T-cell (primary cell): ENCODE data around the gene PPP1R26. TPM values are rescaled to one million over a fixed set of nuclear protein-coding genes. Genes with fewer than 3 reads are reported as not detected.

Experiments
- ATAC-seq, 4 experiments: fragments of 200-7000 bp in 3 of 4; fragments of 150-1000 bp in 1 of 4; cut with Tn5 transposase; replicated peaks in 1 of 4; 1 replicate in 3 of 4; 2 replicates in 1 of 4; pipeline ENCODE4 v1.10.0; 2021; ENCODE audit warnings: moderate library complexity in 3 of 4, mild to moderate bottlenecking in 2 of 4, moderate number of reproducible peaks in 1 of 4
- CTCF ChIA-PET, 2 donors: fragments of 300-600 bp; sonication (Branson Sonifier 250); formaldehyde crosslinking; loops; one replicate each; lab custom pipeline; 2022; ENCODE audit warnings: antibody characterized with exemption in 2 of 2; lab: Charles Lee
- POLR2A ChIA-PET, 2 donors: fragments of 300-600 bp; sonication (Branson Sonifier 250); formaldehyde crosslinking; loops; one replicate each; lab custom pipeline; 2022; ENCODE audit warnings: antibody characterized with exemption in 2 of 2; lab: Charles Lee
- DNase-seq, 35 experiments: peaks; one replicate each; pipeline versions ENCODE4 v3.0.0 to v3.0.0-alpha.2; 2013 to 2023
- H3K27ac ChIP-seq: one replicate; pipeline ENCODE4 v1.5.1; 2013; ENCODE audit warnings: low read length
- H3K27me3 ChIP-seq, 2 experiments: replicated peaks in 1 of 2; 1 replicate in 1 of 2; 2 replicates in 1 of 2; pipeline versions ENCODE4 v1.6.1 to v1.7.0; 2013; ENCODE audit warnings: low read length in 1 of 2, mixed read lengths in 1 of 2; ENCODE audit not compliant: control insufficient read depth in 2 of 2, insufficient read depth in 2 of 2; ENCODE audit errors: extremely low read depth in 1 of 2
- H3K36me3 ChIP-seq, 2 donors: 1 replicate in 1 of 2; 2 replicates in 1 of 2; pipeline versions ENCODE4 v1.6.1 to v1.7.0; 2013; ENCODE audit warnings: low read length in 1 of 2; ENCODE audit not compliant: control insufficient read depth in 2 of 2, insufficient read depth in 1 of 2; ENCODE audit errors: extremely low read depth in 1 of 2
- H3K4me1 ChIP-seq, 2 experiments: 1 replicate in 1 of 2; 2 replicates in 1 of 2; pipeline versions ENCODE4 v1.6.1 to v1.7.0; 2013; ENCODE audit warnings: low read length in 2 of 2, mixed read lengths in 1 of 2; ENCODE audit not compliant: insufficient read depth in 2 of 2, control insufficient read depth in 1 of 2; ENCODE audit errors: extremely low read depth in 1 of 2
- H3K4me3 ChIP-seq, 2 donors: 1 replicate in 1 of 2; 2 replicates in 1 of 2; pipeline versions ENCODE4 v1.5.1 to v1.7.0; 2013; ENCODE audit warnings: mild to moderate bottlenecking in 2 of 2, low read length in 1 of 2, moderate library complexity in 1 of 2; ENCODE audit not compliant: control insufficient read depth in 1 of 2; ENCODE audit errors: extremely low read depth in 1 of 2
- H3K9me3 ChIP-seq: 2 replicates; pipeline ENCODE4 v1.7.0; 2013
- H3K27ac Mint-ChIP-seq, 2 donors: one replicate each; pipeline ENCODE4 v1.8.0; 2020 to 2021; ENCODE audit warnings: mild to moderate bottlenecking in 2 of 2, mixed read lengths in 2 of 2
- H3K27me3 Mint-ChIP-seq, 2 donors: one replicate each; pipeline ENCODE4 v1.8.0; 2021 to 2022; ENCODE audit warnings: mixed read lengths in 2 of 2
- H3K36me3 Mint-ChIP-seq: one replicate; pipeline ENCODE4 v1.8.0; 2021; ENCODE audit warnings: mixed read lengths
- H3K4me1 Mint-ChIP-seq, 3 donors: one replicate each; pipeline ENCODE4 v1.8.0; 2020 to 2022; ENCODE audit warnings: mixed read lengths in 3 of 3, mild to moderate bottlenecking in 1 of 3
- H3K4me3 Mint-ChIP-seq, 3 donors: one replicate each; pipeline ENCODE4 v1.8.0; 2020 to 2022; ENCODE audit warnings: mild to moderate bottlenecking in 3 of 3, mixed read lengths in 3 of 3, moderate library complexity in 3 of 3
- H3K9me3 Mint-ChIP-seq, 3 donors: one replicate each; pipeline ENCODE4 v1.8.0; 2020 to 2022; ENCODE audit warnings: mixed read lengths in 3 of 3
- WGBS: methylation state at CpG from one replicate; pipeline ENCODE4 v1.1.5; 2013; ENCODE audit warnings: missing lambda C conversion rate; ENCODE audit not compliant: insufficient coverage; 5-methylcytosine and 5-hydroxymethylcytosine counted together
- total RNA-seq, 35 experiments: library from RNA in 6 of 35; stranded (reverse) in 6 of 35; fragments of 120-200 nt in 1 of 35; gene quantifications; one replicate each; pipeline versions ENCODE4 v1.2.1 to v1.2.4 and lab custom pipeline; 2013 to 2026

Gene PPP1R26
- total RNA-seq, 5 donors from 2014 or later (not counting 1 experiment from before 2014, with no cell fraction given), result 0.35 to 2.0 (median 1.7) TPM

DNA sequence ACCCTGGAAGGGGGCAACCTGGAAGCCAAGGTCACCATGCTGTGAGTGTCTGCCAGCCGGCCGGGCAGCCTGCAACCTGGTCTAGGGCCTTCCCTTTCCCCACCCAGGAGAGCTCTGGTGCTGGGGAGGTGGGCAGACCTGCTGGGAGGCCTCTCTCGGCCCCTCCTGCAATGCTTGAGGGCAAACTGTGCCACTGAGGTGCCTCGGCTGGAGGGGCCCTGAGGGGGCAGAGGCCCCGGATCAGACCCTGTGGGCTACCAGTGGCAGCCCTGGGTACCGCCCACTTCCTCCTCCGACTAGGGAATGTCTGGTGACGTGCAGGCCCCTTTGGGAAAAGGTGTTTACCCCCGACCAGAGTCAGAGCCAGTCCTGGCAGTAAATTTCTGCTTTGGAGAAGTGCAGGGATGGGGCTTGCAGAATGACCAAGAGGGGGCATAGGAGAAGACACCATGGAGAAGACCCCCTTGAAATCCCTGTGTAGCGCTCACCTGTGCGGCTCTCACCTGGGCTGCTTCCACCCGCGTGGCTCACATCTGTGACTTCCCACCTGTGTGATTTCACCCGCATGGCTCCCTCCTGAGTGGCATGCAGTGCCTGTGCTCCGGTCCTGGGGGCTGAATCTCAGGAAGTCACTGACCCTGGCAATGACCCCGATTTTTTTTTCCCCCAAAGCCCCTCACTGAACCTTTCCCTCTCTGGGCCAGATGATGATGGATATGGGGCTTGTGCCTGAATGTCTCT lies 42.7 kb downstream of the PPP1R26 start:
- WGBS, result 63% methylated on average over 12 of the region's 16 CpGs
- Histone ChIP-seq H3K4me3 (no peak overlapping the region), H3K27ac (no peak overlapping the region), H3K9me3 (no peaks in the 10 kb centered on the region), H3K4me1 (no peaks in the 10 kb centered on the region), H3K36me3 (no peaks in the 10 kb centered on the region), H3K27me3 (peaks cover 0 to 41% of the 10 kb centered on the region in 2 experiments)
- peaks cover 11 to 23% of the 10 kb centered on the region in 2 donors for H3K27me3 Mint-ChIP-seq
- no peak overlapping the region for H3K4me3 Mint-ChIP-seq
- ChIA-PET CTCF (no interaction called here), POLR2A (no interaction called here)
- no peaks in the 10 kb centered on the region for H3K36me3 Mint-ChIP-seq
- H3K4me1 Mint-ChIP-seq, result no peaks in the 10 kb centered on the region
- H3K9me3 Mint-ChIP-seq, result no peaks in the 10 kb centered on the region
- no peak overlapping the region for H3K27ac Mint-ChIP-seq
- ATAC-seq, result no peak
- peak in 1 of 35 experiments; percentile 10 for DNase-seq

GRCh38 chr9:135522931-135523330 lies 43.3 kb downstream of the PPP1R26 start:
- no peaks in the 10 kb centered on the region for H3K4me1 Mint-ChIP-seq
- 62% methylated on average over 9 of the region's 17 CpGs for WGBS
- no peaks in the 10 kb centered on the region for H3K36me3 ChIP-seq
- ATAC-seq (no peak), DNase-seq (peak in 1 of 35 experiments; percentile 12)
- no peaks in the 10 kb centered on the region for H3K9me3 ChIP-seq
- ChIA-PET CTCF (no interaction called here), POLR2A (no interaction called here)
- H3K4me3 Mint-ChIP-seq, result no peak overlapping the region
- H3K27me3 ChIP-seq, result peaks cover 0 to 42% of the 10 kb centered on the region in 2 experiments
- H3K27ac ChIP-seq, result no peak overlapping the region
- H3K9me3 Mint-ChIP-seq, result no peaks in the 10 kb centered on the region
- peaks cover 6 to 20% of the 10 kb centered on the region in 2 donors for H3K27me3 Mint-ChIP-seq
- H3K27ac Mint-ChIP-seq, result no peak overlapping the region
- H3K4me1 ChIP-seq, result no peaks in the 10 kb centered on the region
- no peak overlapping the region for H3K4me3 ChIP-seq
- no peaks in the 10 kb centered on the region for H3K36me3 Mint-ChIP-seq

GRCh38 chr9:135523521-135524129 lies 44.0 kb downstream of the PPP1R26 start:
- WGBS, result 91% methylated on average over 14 of the region's 21 CpGs
- Histone ChIP-seq H3K9me3 (no peaks in the 10 kb centered on the region), H3K4me3 (no peak overlapping the region), H3K27me3 (peaks cover 0 to 42% of the 10 kb centered on the region in 2 experiments), H3K27ac (no peak overlapping the region), H3K4me1 (no peaks in the 10 kb centered on the region), H3K36me3 (no peaks in the 10 kb centered on the region)
- ChIA-PET CTCF (no interaction called here), POLR2A (no interaction called here)
- H3K27ac Mint-ChIP-seq, result no peak overlapping the region
- H3K4me3 Mint-ChIP-seq, result no peak overlapping the region
- no peaks in the 10 kb centered on the region for H3K36me3 Mint-ChIP-seq
- DNase-seq, result peak in 1 of 35 experiments; percentile 8
- peaks cover 6 to 20% of the 10 kb centered on the region in 2 donors for H3K27me3 Mint-ChIP-seq
- H3K9me3 Mint-ChIP-seq, result no peaks in the 10 kb centered on the region
- ATAC-seq, result no peak
- H3K4me1 Mint-ChIP-seq, result no peaks in the 10 kb centered on the region

GRCh38 chr9:135524130-135524861 lies 44.7 kb downstream of the PPP1R26 start:
- WGBS, result 81% methylated on average over 22 of the region's 27 CpGs
- DNase-seq (peak in 2 of 35 experiments; percentile 9 to 12), ATAC-seq (no peak)
- H3K27me3 Mint-ChIP-seq, result peaks cover 6 to 19% of the 10 kb centered on the region in 2 donors
- Histone ChIP-seq H3K4me3 (no peak overlapping the region), H3K9me3 (no peaks in the 10 kb centered on the region), H3K27ac (no peak overlapping the region), H3K36me3 (no peaks in the 10 kb centered on the region), H3K4me1 (no peaks in the 10 kb centered on the region), H3K27me3 (peaks cover 0 to 42% of the 10 kb centered on the region in 2 experiments)
- H3K4me3 Mint-ChIP-seq, result no peak overlapping the region
- CTCF ChIA-PET, result no interaction called here
- H3K9me3 Mint-ChIP-seq, result no peaks in the 10 kb centered on the region
- H3K4me1 Mint-ChIP-seq, result no peaks in the 10 kb centered on the region
- H3K27ac Mint-ChIP-seq, result no peak overlapping the region
- H3K36me3 Mint-ChIP-seq, result no peaks in the 10 kb centered on the region
- POLR2A ChIA-PET, result no interaction called here

- Histone ChIP-seq H3K27ac (no peak overlapping the region), H3K9me3 (no peaks in the 10 kb centered on the region), H3K36me3 (no peaks in the 10 kb centered on the region), H3K4me1 (no peaks in the 10 kb centered on the region), H3K4me3 (no peak overlapping the region), H3K27me3 (peaks cover 0 to 42% of the 10 kb centered on the region in 2 experiments)
- WGBS, result 88% methylated on average over 20 of the region's 31 CpGs
- ChIA-PET CTCF (no interaction called here), POLR2A (no interaction called here)
- H3K27me3 Mint-ChIP-seq, result peaks cover 6 to 18% of the 10 kb centered on the region in 2 donors
- H3K27ac Mint-ChIP-seq, result no peak overlapping the region
- H3K9me3 Mint-ChIP-seq, result no peaks in the 10 kb centered on the region
- H3K36me3 Mint-ChIP-seq, result no peaks in the 10 kb centered on the region
- H3K4me1 Mint-ChIP-seq, result no peaks in the 10 kb centered on the region
- no peak for ATAC-seq
- peak in 2 of 35 experiments; percentile 10 to 13 for DNase-seq
- no peak overlapping the region for H3K4me3 Mint-ChIP-seq
Measured at GRCh38 chr9:135525241-135526088, 45.9 kb downstream of the PPP1R26 start.
